Effector memory CD4-positive, alpha-beta T cell (primary cell): Measurements from ENCODE around the gene SH3GL3.

ENCODE experiments used
- DNase-seq, 3 donors: peaks; one replicate each; pipeline ENCODE4 v3.0.0-alpha.2; 2020
- H3K27ac ChIP-seq: 2 replicates; pipeline ENCODE4 v1.7.0; 2013; ENCODE audit warnings: mild to moderate bottlenecking, low read length, moderate library complexity; ENCODE audit not compliant: insufficient read depth, poor library complexity, severe bottlenecking
- H3K27me3 ChIP-seq: replicated peaks from 2 replicates; pipeline ENCODE4 v1.7.0; 2013; ENCODE audit warnings: mild to moderate bottlenecking, low read length; ENCODE audit not compliant: insufficient read depth, control insufficient read depth, poor library complexity, severe bottlenecking
- H3K36me3 ChIP-seq: 2 replicates; pipeline ENCODE4 v1.7.0; 2013; ENCODE audit warnings: mild to moderate bottlenecking, low read length, moderate library complexity; ENCODE audit not compliant: control insufficient read depth, insufficient read depth
- H3K4me1 ChIP-seq: 2 replicates; pipeline ENCODE4 v1.7.0; 2013; ENCODE audit warnings: low read length, mild to moderate bottlenecking; ENCODE audit not compliant: control insufficient read depth, insufficient read depth, poor library complexity, severe bottlenecking
- H3K4me3 ChIP-seq: 2 replicates; pipeline ENCODE4 v1.7.0; 2013; ENCODE audit warnings: low read length, low read depth, mild to moderate bottlenecking; ENCODE audit not compliant: insufficient read depth, poor library complexity, severe bottlenecking
- H3K9me3 ChIP-seq: 2 replicates; pipeline ENCODE4 v1.7.0; 2013; ENCODE audit warnings: mild to moderate bottlenecking, low read length, moderate library complexity; ENCODE audit not compliant: control insufficient read depth

Gene SH3GL3

DNA sequence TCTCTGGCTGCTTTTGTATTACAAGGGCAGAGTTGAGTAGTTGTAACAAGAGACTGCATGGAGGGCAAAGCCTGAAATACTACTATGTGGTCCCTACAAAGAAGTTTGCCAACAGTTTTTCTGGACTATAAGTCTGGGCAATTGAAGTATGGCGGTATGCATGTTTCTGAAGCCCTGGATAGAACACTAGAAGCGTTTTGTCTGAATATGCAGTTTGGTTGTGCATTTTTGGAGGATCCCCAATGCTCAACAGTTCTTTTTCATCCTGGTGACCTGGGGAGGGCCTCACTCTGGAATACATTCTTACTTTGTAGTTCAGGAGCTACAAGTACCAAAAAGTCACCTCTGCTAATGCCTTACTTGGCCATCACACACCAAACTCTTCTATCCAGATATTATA is 29.6 kb downstream of the SH3GL3 start:
- no peak for DNase-seq
- no peak overlapping the region for H3K4me3 ChIP-seq
- H3K9me3 ChIP-seq: no peaks in the 10 kb centered on the region
- H3K27ac ChIP-seq: no peak overlapping the region
- no peaks in the 10 kb centered on the region for H3K27me3 ChIP-seq
- no peaks in the 10 kb centered on the region for H3K4me1 ChIP-seq
- H3K36me3 ChIP-seq: no peaks in the 10 kb centered on the region

DNA sequence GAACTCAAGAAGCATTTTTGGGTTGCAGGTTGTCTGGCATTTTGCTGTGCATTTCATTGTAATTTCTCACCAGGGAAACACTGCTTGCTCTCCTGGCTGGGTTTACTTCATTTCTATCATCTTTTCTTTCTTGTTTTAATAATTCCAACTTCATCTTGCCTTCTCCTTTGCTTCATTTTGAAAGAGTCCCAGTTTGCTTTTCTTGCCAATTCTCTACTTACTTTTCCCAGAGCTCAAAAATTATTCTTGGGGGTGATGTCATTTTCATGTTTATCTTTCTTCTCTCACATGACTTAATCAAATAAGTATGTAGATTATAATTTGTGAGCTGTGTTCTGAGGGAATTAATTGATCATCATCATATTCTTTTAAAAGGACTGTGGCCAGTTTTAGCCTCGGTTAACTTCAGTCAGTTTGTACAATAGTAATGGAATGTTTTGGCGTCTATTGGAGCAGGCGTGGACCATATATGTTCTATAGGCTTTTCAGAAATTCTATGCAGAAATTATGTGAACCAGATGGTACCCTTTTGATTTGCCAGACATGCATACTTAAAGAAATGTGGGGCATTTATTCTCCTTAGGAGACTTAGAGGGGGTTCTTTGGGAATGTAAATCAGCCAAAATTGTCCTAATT is 30.1 kb downstream of the SH3GL3 start:
- no peak overlapping the region for H3K27ac ChIP-seq
- H3K4me3 ChIP-seq: no peak overlapping the region
- no peak for DNase-seq
- H3K36me3 ChIP-seq: no peaks in the 10 kb centered on the region
- H3K4me1 ChIP-seq: no peaks in the 10 kb centered on the region
- H3K9me3 ChIP-seq: no peaks in the 10 kb centered on the region
- no peaks in the 10 kb centered on the region for H3K27me3 ChIP-seq

DNA sequence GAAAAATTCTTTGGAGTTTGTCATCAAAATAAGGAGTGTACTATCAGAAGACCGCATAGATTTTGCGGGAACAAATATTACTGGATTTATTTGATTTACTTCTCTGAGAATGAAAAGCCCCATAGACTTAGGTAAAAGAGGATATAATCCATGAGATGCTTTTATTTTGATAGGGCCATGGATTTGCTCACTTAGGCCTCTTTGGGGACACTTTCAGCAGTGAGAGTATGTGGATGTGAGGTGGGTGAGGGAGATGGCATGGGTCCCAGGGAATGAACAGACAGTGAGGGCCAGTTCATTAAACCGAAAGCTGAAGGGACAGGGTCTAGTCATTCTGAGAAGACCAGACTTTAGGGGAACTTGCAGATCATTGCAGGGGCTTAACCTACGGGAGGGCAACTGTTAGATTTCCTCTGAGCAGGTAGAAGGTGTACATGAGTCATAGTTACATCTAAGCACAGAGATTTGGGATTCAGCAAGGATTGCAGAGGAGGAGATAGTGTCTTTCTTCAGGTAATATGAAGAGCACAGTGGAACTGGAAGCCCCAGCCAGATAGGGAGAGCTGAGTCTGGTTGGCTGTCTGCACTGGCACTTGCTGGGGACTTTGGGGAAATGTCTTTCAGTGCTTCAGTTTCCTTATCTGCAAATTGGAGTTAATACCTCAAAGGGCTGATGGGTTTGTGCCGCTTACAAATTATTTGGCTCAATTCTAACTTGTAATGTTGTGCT is 30.8 kb downstream of the SH3GL3 start:
- no peak overlapping the region for H3K4me3 ChIP-seq
- no peaks in the 10 kb centered on the region for H3K36me3 ChIP-seq
- no peak overlapping the region for H3K27ac ChIP-seq
- no peaks in the 10 kb centered on the region for H3K9me3 ChIP-seq
- H3K4me1 ChIP-seq: no peaks in the 10 kb centered on the region
- H3K27me3 ChIP-seq: no peaks in the 10 kb centered on the region
- DNase-seq: no peak

DNA sequence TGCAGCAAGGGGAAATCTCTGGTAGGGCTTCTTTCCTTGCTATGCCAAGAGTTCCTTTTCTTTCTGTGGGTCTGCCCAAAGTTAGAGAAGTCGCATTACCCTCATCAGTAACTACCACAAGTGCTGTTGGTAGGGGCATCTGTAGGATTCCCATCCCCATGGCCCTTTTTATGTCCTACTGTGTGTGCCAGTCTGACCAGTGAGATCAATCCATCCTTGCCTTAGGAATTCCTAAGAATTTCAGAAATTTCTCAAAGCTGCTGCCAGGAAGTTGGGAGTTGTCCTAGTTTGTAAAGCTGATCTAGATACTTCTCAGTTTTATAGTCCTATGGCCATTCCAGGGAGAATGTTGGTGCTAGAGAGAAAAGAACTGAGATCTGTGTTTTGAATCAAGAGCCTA is 36.5 kb downstream of the SH3GL3 start:
- H3K4me3 ChIP-seq: no peak overlapping the region
- H3K27me3 ChIP-seq: no peaks in the 10 kb centered on the region
- H3K36me3 ChIP-seq: no peaks in the 10 kb centered on the region

DNA sequence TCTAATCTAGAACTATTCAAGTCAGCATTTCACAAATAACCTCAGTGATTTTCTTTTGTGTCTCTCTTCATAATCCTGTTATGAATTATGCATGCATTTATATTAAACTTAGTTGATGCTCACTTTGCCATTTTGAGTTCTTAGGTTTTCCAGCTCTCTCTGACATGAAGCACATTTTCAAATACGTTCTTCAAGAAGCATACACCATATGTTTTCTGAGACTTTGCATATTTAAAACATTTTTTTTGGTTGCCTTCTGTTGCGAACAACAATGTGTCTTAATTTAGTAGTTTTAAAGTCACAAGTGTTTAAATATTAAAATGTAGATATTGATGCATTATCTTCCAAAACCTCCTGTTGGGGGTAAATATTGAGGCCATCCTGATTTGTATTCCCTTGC is 37.5 kb downstream of the SH3GL3 start:
- H3K9me3 ChIP-seq: no peaks in the 10 kb centered on the region
- H3K4me1 ChIP-seq: no peaks in the 10 kb centered on the region
- no peaks in the 10 kb centered on the region for H3K36me3 ChIP-seq
- H3K4me3 ChIP-seq: no peak overlapping the region
- H3K27ac ChIP-seq: no peak overlapping the region
- H3K27me3 ChIP-seq: no peaks in the 10 kb centered on the region
- no peak for DNase-seq

More for the DNA sequence above, 36.5 kb downstream of the SH3GL3 start:
- no peak for DNase-seq
- Histone ChIP-seq H3K9me3 (no peaks in the 10 kb centered on the region), H3K4me1 (no peaks in the 10 kb centered on the region), H3K27ac (no peak overlapping the region)

DNA sequence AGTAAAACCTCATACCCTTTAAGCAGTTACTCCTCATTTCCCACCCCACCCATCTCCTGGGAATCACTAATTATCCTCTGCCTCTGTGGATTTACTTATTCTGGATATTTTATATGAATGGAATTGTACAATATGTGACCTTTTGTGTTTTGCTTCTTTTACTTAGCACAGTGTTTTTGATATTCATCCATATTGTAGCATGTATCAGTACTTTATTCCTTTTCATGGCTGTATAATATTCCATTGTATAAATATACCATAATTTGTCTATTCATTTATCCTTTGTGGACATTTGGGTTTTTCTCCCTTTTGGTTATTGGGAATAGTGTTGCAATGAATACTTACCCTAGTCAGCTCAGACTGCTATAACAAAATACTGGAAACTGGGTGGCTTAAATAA is 39.2 kb downstream of the SH3GL3 start:
- no peaks in the 10 kb centered on the region for H3K36me3 ChIP-seq
- DNase-seq: no peak
- H3K27ac ChIP-seq: no peak overlapping the region
- no peak overlapping the region for H3K4me3 ChIP-seq
- no peaks in the 10 kb centered on the region for H3K4me1 ChIP-seq
- no peaks in the 10 kb centered on the region for H3K9me3 ChIP-seq
- H3K27me3 ChIP-seq: no peaks in the 10 kb centered on the region

DNA sequence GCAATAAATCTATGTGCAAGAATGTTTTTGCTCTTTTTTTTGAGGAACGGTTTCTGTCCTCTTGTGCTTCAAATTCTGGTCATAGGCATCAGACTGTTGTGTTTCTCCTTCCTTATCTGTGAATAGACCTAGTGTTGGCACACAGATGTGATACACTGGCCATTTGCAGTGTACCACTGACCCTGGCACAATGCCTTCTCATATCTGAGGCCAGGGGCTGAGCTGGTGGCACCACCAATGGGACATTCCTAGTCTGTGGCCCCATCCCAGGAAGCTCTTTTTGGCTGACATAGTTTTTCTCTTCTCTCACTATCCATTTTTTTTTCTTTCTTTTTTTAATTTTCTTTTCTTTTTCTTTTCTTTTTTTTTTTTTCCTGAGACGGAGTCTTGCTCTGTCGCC is 40.4 kb downstream of the SH3GL3 start:
- Histone ChIP-seq H3K27me3 (no peaks in the 10 kb centered on the region), H3K27ac (no peak overlapping the region), H3K4me3 (no peak overlapping the region), H3K4me1 (no peaks in the 10 kb centered on the region), H3K9me3 (no peaks in the 10 kb centered on the region), H3K36me3 (no peaks in the 10 kb centered on the region)
- DNase-seq: no peak

DNA sequence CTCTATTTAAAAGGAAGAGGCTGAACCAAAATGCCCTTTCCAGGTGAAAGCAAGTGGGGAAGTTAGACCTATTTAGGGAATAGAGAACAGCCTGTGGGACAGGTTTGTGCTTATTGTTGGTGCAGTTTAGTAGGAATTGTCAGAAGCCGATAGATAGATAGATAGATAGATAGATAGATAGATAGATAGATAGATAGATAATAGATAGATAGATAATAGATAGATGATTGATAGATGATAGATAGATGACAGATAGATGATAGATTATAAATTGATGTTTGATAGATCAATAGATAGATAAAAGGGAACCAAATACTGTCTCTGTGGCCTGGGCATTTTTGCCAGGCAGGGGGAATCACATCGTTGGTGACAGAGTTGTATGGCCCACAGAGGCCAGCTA is 42.5 kb downstream of the SH3GL3 start:
- Histone ChIP-seq H3K27ac (no peak overlapping the region), H3K27me3 (no peaks in the 10 kb centered on the region), H3K36me3 (no peaks in the 10 kb centered on the region), H3K4me1 (no peaks in the 10 kb centered on the region), H3K4me3 (no peak overlapping the region), H3K9me3 (no peaks in the 10 kb centered on the region)
- DNase-seq: no peak

DNA sequence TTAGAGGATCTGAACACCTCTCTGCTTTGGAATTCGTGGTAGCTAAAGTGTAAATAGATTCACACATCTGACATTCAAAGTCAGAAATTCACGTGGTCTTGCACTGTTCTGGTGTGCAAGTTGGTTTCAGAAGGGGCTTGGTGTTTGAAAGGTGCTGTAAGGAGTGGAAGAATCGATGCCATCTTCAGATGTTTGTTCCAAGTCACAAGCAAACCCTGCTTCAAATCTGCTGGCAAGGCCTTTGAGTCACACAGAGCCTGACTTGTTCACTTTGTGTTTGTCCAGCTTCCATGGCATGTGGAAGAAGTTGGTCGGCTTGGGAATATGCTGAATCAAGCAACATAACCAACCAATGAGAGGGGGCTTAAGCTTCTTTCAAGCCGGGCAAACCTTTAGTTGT is 44.3 kb downstream of the SH3GL3 start:
- H3K4me1 ChIP-seq: no peaks in the 10 kb centered on the region
- H3K27me3 ChIP-seq: no peaks in the 10 kb centered on the region
- no peak for DNase-seq
- no peak overlapping the region for H3K27ac ChIP-seq
- no peak overlapping the region for H3K4me3 ChIP-seq
- no peaks in the 10 kb centered on the region for H3K9me3 ChIP-seq
- H3K36me3 ChIP-seq: no peaks in the 10 kb centered on the region

DNA sequence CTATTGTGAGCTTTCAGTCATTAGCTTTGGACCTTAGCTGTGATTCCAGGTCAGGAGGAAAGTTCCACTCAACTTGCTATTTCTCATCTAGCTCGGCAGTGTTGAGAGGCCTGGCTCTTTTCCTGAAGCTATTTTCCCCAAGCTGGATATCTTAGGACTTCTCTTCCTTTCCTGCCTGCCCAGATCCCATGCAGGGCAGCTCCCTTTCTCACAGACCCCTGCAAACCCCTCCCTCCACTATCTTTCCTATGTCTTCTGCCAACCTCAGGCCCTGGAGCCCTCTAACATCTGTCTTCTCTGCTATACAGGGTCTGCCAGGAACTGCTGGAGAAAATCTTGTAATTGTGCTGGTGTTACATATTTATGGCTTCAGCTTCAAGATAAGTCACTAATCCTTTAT is 49.6 kb downstream of the SH3GL3 start:
- H3K4me1 ChIP-seq: no peaks in the 10 kb centered on the region
- H3K27me3 ChIP-seq: no peaks in the 10 kb centered on the region
- DNase-seq: no peak
- H3K36me3 ChIP-seq: no peaks in the 10 kb centered on the region
- H3K4me3 ChIP-seq: no peak overlapping the region
- no peaks in the 10 kb centered on the region for H3K9me3 ChIP-seq
- H3K27ac ChIP-seq: no peak overlapping the region
